Testis (tissue), 2 donors: ENCODE results near the gene SAMD4A.

Experiments used
- POLR2A ChIP-seq: fragments of 450-650 bp; IDR thresholded peaks from one replicate; pipeline ENCODE4 v1.6.1; 2017; ENCODE audit warnings: antibody characterized with exemption, mild to moderate bottlenecking, moderate library complexity
- TF ChIP-seq, protein P1 (sequence below), 3 experiments: fragments of 450-650 bp in 2 of 3; fragments of 200-600 bp in 1 of 3; sonication (generic) in 1 of 3; IDR thresholded peaks; one replicate each; pipeline ENCODE4 v1.5.1; 2016 to 2019; ENCODE audit warnings: antibody characterized with exemption in 3 of 3, mild to moderate bottlenecking in 2 of 3, moderate library complexity in 1 of 3

DNA sequence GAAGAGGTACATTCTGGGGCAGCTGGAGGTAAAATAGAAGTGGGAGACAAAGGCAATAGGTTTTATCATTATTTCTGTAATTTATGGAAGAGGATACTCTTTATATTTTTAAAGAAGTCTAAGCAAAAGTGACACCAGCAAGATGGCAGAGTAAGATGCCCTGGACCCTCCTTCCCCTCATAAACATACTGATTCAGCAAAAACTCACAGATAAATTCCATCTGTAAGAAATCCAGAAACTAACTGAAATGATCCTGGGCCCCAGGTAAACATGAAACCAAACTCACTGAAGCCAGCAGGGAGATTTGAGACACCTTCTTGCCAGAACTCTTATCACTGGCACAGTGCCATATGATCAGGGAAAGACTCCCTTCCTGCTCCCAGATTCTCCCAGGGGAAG, 255.8 kb downstream of the SAMD4A start:
- TF ChIP-seq, protein P1, sequence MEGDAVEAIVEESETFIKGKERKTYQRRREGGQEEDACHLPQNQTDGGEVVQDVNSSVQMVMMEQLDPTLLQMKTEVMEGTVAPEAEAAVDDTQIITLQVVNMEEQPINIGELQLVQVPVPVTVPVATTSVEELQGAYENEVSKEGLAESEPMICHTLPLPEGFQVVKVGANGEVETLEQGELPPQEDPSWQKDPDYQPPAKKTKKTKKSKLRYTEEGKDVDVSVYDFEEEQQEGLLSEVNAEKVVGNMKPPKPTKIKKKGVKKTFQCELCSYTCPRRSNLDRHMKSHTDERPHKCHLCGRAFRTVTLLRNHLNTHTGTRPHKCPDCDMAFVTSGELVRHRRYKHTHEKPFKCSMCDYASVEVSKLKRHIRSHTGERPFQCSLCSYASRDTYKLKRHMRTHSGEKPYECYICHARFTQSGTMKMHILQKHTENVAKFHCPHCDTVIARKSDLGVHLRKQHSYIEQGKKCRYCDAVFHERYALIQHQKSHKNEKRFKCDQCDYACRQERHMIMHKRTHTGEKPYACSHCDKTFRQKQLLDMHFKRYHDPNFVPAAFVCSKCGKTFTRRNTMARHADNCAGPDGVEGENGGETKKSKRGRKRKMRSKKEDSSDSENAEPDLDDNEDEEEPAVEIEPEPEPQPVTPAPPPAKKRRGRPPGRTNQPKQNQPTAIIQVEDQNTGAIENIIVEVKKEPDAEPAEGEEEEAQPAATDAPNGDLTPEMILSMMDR (IDR thresholded peaks at IDR 0.05): no peak
- no peak for TF ChIP-seq POLR2A
